Ovary (tissue), 3 donors: ENCODE data around the gene CLEC17A.

Experiments used
- POLR2A ChIP-seq: fragments of 450-650 bp; IDR thresholded peaks from one replicate; pipeline ENCODE4 v1.6.1; 2017; ENCODE audit warnings: antibody characterized with exemption, mild to moderate bottlenecking, moderate library complexity
- TF ChIP-seq, protein P1 (sequence below), 3 donors: fragments of 450-650 bp in 2 of 3; fragments of 200-600 bp in 1 of 3; IDR thresholded peaks; one replicate each; pipeline versions ENCODE4 v1.5.1 to v1.8.0; 2016 to 2022; ENCODE audit warnings: antibody characterized with exemption in 3 of 3, mild to moderate bottlenecking in 1 of 3
- donor health status: DM: no; HTN: no; CAD: no.

- TF ChIP-seq, protein P1, sequence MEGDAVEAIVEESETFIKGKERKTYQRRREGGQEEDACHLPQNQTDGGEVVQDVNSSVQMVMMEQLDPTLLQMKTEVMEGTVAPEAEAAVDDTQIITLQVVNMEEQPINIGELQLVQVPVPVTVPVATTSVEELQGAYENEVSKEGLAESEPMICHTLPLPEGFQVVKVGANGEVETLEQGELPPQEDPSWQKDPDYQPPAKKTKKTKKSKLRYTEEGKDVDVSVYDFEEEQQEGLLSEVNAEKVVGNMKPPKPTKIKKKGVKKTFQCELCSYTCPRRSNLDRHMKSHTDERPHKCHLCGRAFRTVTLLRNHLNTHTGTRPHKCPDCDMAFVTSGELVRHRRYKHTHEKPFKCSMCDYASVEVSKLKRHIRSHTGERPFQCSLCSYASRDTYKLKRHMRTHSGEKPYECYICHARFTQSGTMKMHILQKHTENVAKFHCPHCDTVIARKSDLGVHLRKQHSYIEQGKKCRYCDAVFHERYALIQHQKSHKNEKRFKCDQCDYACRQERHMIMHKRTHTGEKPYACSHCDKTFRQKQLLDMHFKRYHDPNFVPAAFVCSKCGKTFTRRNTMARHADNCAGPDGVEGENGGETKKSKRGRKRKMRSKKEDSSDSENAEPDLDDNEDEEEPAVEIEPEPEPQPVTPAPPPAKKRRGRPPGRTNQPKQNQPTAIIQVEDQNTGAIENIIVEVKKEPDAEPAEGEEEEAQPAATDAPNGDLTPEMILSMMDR (IDR thresholded peaks at IDR 0.05), result no peak
- no peak for TF ChIP-seq POLR2A
Observed at GRCh38 chr19:14575428-14575980, 7.4 kb upstream of the CLEC17A start.
